Keratinocyte (primary cell): ENCODE results near the gene PCGF3.

Experiments
- EZH2 ChIP-seq: IDR thresholded peaks from one replicate; pipeline ENCODE4 v1.6.1; 2012; ENCODE audit warnings: inconsistent platforms, mild to moderate bottlenecking, low read length, moderate library complexity
- TF ChIP-seq, protein P1 (sequence below), 3 experiments: IDR thresholded peaks in 1 of 3; conservative IDR thresholded peaks in 1 of 3; optimal IDR thresholded peaks in 1 of 3; 2 replicates in 2 of 3; 3 replicates in 1 of 3; pipeline versions ENCODE3 to v1.5.1; 2011; ENCODE audit warnings: low read length in 3 of 3, mild to moderate bottlenecking in 3 of 3, moderate library complexity in 2 of 3, control low read depth in 1 of 3, inconsistent platforms in 1 of 3; ENCODE audit not compliant: insufficient read depth in 2 of 3; ENCODE audit errors: extremely low read depth in 1 of 3

DNA sequence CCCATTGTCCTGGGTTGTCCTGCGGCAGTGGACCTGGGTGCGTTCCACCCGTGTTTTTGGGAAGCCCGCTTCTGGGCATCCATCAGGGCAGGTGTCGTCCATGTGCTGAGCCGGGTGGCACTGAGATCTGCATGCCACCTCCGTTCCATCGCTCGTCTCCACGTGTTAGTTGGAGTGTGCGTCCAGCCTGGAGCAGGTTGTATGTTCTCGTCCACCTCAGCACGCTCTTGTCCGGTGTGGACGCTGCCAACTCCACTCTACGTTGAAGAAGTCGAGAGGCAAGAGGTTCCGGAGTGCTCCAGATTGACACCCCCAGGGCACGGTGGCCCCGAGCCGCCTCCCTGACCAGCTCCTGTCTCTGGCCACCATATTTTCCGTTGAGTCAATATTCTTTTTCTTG lies 33.9 kb downstream of the PCGF3 start:
- TF ChIP-seq, protein P1, sequence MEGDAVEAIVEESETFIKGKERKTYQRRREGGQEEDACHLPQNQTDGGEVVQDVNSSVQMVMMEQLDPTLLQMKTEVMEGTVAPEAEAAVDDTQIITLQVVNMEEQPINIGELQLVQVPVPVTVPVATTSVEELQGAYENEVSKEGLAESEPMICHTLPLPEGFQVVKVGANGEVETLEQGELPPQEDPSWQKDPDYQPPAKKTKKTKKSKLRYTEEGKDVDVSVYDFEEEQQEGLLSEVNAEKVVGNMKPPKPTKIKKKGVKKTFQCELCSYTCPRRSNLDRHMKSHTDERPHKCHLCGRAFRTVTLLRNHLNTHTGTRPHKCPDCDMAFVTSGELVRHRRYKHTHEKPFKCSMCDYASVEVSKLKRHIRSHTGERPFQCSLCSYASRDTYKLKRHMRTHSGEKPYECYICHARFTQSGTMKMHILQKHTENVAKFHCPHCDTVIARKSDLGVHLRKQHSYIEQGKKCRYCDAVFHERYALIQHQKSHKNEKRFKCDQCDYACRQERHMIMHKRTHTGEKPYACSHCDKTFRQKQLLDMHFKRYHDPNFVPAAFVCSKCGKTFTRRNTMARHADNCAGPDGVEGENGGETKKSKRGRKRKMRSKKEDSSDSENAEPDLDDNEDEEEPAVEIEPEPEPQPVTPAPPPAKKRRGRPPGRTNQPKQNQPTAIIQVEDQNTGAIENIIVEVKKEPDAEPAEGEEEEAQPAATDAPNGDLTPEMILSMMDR (optimal IDR thresholded peaks at IDR 0.05 in 1 of 3, IDR thresholded peaks at IDR 0.05 in 1 of 3, conservative IDR thresholded peaks at IDR 0.05 in 1 of 3; ENCODE audit: extremely low read depth in 1 of 3, insufficient read depth in 2 of 3, low read length in 3 of 3) = no peak
- no peak for TF ChIP-seq EZH2
